ENCODE data around the gene SMAD5. TPM values are rescaled to one million over a fixed set of nuclear protein-coding genes. Genes with fewer than 3 reads are reported as not detected.

SMAD5 gene
- total RNA-seq (2022; extraction: Qiagen RNA extraction; ENCODE audit: low read depth): 19.9 to 36.7 TPM (median 28.3 TPM) in 5 replicates

GRCh38 chr5:136132557-136133221 lies at the start of gene SMAD5:
TSS of gene SMAD5 (plus strand) at chr5:136132845. CDS start at chr5:136153761, 20,916 bp downstream.

GRCh38 chr5:136192526-136193321 lies 60.1 kb downstream of the SMAD5 start, which contains the start of gene SMIM32:
TSS of gene SMIM32 (minus strand) at chr5:136193162. CDS start at chr5:136192524, 638 bp downstream.

Other genes starting within 250 kb of the SMAD5 start
- gene IL9, start 237.0 kb upstream of the SMAD5 start, total RNA-seq (2022; extraction: Qiagen RNA extraction; ENCODE audit: low read depth): not detected in 5 replicates
- not detected in 5 replicates for gene LECT2, start 177.9 kb upstream of the SMAD5 start, total RNA-seq (2022; extraction: Qiagen RNA extraction; ENCODE audit: low read depth)
- gene TGFBI, start 103.9 kb upstream of the SMAD5 start, total RNA-seq (2022; extraction: Qiagen RNA extraction; ENCODE audit: low read depth): 1,493 to 2,078 TPM (median 1,745 TPM) in 5 replicates
- gene SMIM32, start 60.3 kb downstream of the SMAD5 start, total RNA-seq (2022; extraction: Qiagen RNA extraction; ENCODE audit: low read depth): not detected in 5 replicates
- gene TRPC7, start 232.7 kb downstream of the SMAD5 start, total RNA-seq (2022; extraction: Qiagen RNA extraction; ENCODE audit: low read depth): not detected in 5 replicates